Upper lobe of left lung (tissue), 4 donors: ENCODE results near the gene INTS2.

Experiments used
- EP300 ChIP-seq, 4 donors: sonication (generic); formaldehyde crosslinking; IDR thresholded peaks; one replicate each; pipeline ENCODE4 v1.5.1; 2017; ENCODE audit warnings: antibody characterized with exemption in 4 of 4, control low read depth in 2 of 4
- POLR2A ChIP-seq, 4 donors: fragments of 450-650 bp; IDR thresholded peaks; one replicate each; pipeline ENCODE4 v1.5.1; 2016 to 2017; ENCODE audit warnings: antibody characterized with exemption in 4 of 4, mild to moderate bottlenecking in 2 of 4
- TF ChIP-seq, protein P1 (sequence below), 6 experiments: fragments of 450-650 bp in 4 of 6; fragments of 200-600 bp in 2 of 6; sonication (generic) in 2 of 6; IDR thresholded peaks; one replicate each; pipeline ENCODE4 v1.5.1; 2016 to 2019; ENCODE audit warnings: antibody characterized with exemption in 6 of 6

DNA sequence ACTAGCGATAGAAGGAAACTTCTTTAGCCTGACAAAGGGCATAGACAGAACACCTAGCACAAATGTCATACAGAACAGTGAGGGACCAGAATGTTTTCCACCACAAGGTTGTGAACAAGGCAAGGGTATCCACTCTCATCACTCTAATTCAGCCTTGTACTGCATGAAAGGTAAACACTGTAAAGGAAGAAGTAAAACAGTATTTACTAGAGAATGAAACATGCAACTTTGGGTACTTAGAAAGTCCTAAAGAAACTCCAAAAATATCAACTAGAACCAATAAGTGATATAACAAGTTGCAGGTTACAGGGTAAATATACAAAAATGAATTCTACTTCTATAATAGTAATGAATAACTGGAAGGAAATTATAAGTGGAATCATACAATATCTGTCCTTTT is 96.7 kb downstream of the INTS2 start:
- TF ChIP-seq POLR2A (IDR thresholded peaks at IDR 0.05) (no peak), EP300 (IDR thresholded peaks at IDR 0.05) (no peak)
- TF ChIP-seq, protein P1, sequence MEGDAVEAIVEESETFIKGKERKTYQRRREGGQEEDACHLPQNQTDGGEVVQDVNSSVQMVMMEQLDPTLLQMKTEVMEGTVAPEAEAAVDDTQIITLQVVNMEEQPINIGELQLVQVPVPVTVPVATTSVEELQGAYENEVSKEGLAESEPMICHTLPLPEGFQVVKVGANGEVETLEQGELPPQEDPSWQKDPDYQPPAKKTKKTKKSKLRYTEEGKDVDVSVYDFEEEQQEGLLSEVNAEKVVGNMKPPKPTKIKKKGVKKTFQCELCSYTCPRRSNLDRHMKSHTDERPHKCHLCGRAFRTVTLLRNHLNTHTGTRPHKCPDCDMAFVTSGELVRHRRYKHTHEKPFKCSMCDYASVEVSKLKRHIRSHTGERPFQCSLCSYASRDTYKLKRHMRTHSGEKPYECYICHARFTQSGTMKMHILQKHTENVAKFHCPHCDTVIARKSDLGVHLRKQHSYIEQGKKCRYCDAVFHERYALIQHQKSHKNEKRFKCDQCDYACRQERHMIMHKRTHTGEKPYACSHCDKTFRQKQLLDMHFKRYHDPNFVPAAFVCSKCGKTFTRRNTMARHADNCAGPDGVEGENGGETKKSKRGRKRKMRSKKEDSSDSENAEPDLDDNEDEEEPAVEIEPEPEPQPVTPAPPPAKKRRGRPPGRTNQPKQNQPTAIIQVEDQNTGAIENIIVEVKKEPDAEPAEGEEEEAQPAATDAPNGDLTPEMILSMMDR (IDR thresholded peaks at IDR 0.05) = no peak
